ENCODE results near the gene FOSB.

- TF ChIP-seq CREB1 (IDR thresholded peaks at IDR 0.05): no peak
- TF ChIP-seq CREB1 (CRISPR knock-in tag; IDR thresholded peaks at IDR 0.05): no peak
- TF ChIP-seq REST (IDR thresholded peaks at IDR 0.05; ENCODE audit: borderline replicate concordance): no peak
- no peak for TF ChIP-seq REST (CRISPR knock-in tag; IDR thresholded peaks at IDR 0.05; ENCODE audit: low read depth)
- no peak for TF ChIP-seq USF2 (CRISPR knock-in tag; IDR thresholded peaks at IDR 0.05)
- TF ChIP-seq NFE2L1 (tag; IDR thresholded peaks at IDR 0.05; ENCODE audit: borderline replicate concordance, low read depth): no peak
- TF ChIP-seq BMI1 (IDR thresholded peaks at IDR 0.05; ENCODE audit: low read length): no peak
- TF ChIP-seq TCF7L2 (IDR thresholded peaks at IDR 0.05; ENCODE audit: low read depth, low read length): no peak
- no peak; the same call in 1 of the 2 replicates for TF ChIP-seq BRD4 (IDR thresholded peaks at IDR 0.05)
- no peak for TF ChIP-seq CTCF (IDR thresholded peaks at IDR 0.05 in 2 of 3, conservative IDR thresholded peaks at IDR 0.05 in 1 of 3; ENCODE audit: insufficient read depth in 2 of 3, low read depth in 1 of 3, low read length in 3 of 3)
Observed at GRCh38 chr19:45511074-45511473, 43.3 kb downstream of the FOSB start.
